Measurements from ENCODE around the gene URI1.
"Not testable (repeated sequence)": the region's sequence is repeated elsewhere in the genome, so short reads cannot be mapped to it uniquely, and the experiment has no call there.

Gene URI1

DNA sequence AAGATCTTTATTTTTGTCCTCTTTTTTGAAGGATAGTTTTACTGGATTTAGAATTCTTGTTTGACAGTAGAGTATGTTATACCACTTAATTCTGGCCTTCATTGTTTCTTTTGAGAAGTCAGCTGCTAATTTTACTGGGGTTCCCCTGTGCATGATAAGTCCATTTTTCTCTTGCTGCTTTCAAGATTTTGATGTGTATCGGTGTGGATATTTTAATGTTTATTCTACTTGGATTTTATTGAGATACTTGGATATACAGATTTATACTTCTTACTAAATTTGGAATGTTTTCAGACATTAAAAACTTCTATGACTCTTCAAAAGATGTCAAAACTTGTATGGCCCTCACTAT, 86.9 kb downstream of the URI1 start:
- no peak for TF ChIP-seq CTCF (IDR thresholded peaks at IDR 0.05; ENCODE audit: extremely low read depth, insufficient read depth, missing control alignments)
- DNase-seq (ENCODE audit: low spot score) = no peak
- in situ Hi-C loops (cut with MboI; ENCODE audit: low pct_unique_long_range_greater_than_20kb, low sequenced_read_pairs, unreplicated experiment) = no loop called here

DNA sequence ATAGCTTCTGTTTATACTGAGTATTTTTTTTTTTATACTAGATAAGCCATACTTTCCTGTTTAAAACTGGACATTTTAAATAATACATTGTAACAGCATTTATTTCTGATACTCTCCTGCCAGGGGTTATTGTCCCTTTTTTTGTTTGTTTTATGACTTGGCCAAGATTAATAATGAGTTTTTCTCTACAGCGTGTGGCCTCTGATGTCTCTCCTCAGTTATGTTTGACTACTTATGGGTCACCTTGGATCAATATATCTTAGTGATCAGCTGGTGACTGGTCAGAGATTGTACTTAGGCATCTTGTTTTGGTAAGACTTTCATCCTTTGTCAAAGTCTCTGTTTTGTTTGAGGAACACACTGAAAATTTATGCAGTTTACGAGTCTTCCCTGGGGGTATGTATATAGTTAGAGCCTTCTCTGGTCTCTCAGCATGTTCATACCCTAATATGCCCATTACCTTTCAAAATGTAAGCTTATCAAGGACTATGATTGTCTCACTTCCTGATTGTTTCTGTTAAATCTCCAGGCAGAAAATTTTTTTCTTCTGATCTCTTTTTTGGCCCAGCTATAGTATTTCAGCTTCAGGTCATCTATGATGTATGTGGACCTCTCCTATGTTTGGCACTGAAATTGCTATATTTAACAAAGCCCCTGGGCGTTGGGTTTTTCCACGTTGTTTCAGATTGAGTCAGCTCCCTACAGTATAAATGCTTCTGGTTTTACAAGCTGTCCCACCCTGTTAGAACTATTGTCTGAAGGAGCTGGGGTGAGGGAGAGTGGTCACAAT, 87.9 kb downstream of the URI1 start:
- in situ Hi-C loops (cut with MboI; ENCODE audit: low pct_unique_long_range_greater_than_20kb, low sequenced_read_pairs, unreplicated experiment) = no loop called here
- no peak for TF ChIP-seq CTCF (IDR thresholded peaks at IDR 0.05; ENCODE audit: extremely low read depth, insufficient read depth, missing control alignments)
- peak; percentile 47 for DNase-seq (ENCODE audit: low spot score)

DNA sequence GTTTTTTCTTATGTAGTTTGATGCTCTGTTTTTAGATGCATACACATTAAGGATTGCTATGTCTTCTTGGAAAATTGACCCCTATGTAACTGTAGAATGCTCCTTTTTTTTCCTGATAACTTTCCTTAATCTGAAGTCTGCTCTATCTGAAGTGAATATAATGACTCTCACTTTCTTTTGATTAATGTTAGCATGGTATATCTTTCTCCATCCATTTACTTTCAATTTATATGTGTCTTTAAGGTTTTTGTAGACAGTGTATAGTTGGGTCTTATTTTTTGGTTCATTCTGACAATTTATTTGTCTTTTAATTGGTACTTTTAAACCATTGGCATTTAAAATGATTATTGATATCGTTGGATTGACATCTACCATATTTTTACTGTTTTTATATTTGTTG, 92.3 kb downstream of the URI1 start:
- DNase-seq (ENCODE audit: low spot score) = no peak
- in situ Hi-C loops (cut with MboI; ENCODE audit: low pct_unique_long_range_greater_than_20kb, low sequenced_read_pairs, unreplicated experiment) = no loop called here
- TF ChIP-seq CTCF (IDR thresholded peaks at IDR 0.05; ENCODE audit: extremely low read depth, insufficient read depth, missing control alignments) = no peak

- in situ Hi-C loops (cut with MboI; ENCODE audit: low pct_unique_long_range_greater_than_20kb, low sequenced_read_pairs, unreplicated experiment) = no loop called here
- TF ChIP-seq CTCF (IDR thresholded peaks at IDR 0.05; ENCODE audit: extremely low read depth, insufficient read depth, missing control alignments) = no peak
- DNase-seq (ENCODE audit: low spot score) = no peak
Measured at GRCh38 chr19:30036154-30037129, 94.4 kb downstream of the URI1 start.

- no peak for DNase-seq (ENCODE audit: low spot score)
- in situ Hi-C loops (cut with MboI; ENCODE audit: low pct_unique_long_range_greater_than_20kb, low sequenced_read_pairs, unreplicated experiment) = no loop called here
- TF ChIP-seq CTCF (IDR thresholded peaks at IDR 0.05; ENCODE audit: extremely low read depth, insufficient read depth, missing control alignments) = no peak
Measured at GRCh38 chr19:30037835-30038234, 95.8 kb downstream of the URI1 start.

GRCh38 chr19:30041931-30042330, 99.9 kb downstream of the URI1 start:
- DNase-seq (ENCODE audit: low spot score); in situ Hi-C loops (cut with MboI; ENCODE audit: low pct_unique_long_range_greater_than_20kb, low sequenced_read_pairs, unreplicated experiment): not testable (repeated sequence)

GRCh38 chr19:30043008-30043407, 101.0 kb downstream of the URI1 start:
- in situ Hi-C loops (cut with MboI; ENCODE audit: low pct_unique_long_range_greater_than_20kb, low sequenced_read_pairs, unreplicated experiment); DNase-seq (ENCODE audit: low spot score): not testable (repeated sequence)

Data from GM13977 (cell line).